DMS153 (cell line): ENCODE results near the gene CCDC142.
A peak's percentile ranks its signal among the peaks of the same experiment; 100 is the strongest.
"Not testable (repeated sequence)": the region's sequence is repeated elsewhere in the genome, so short reads cannot be mapped to it uniquely, and the experiment has no call there.

Experiments used
- DNase-seq: peaks from one replicate; lab custom pipeline; 2025; lab: John Stamatoyannopoulos, UW

CCDC142 gene

DNA sequence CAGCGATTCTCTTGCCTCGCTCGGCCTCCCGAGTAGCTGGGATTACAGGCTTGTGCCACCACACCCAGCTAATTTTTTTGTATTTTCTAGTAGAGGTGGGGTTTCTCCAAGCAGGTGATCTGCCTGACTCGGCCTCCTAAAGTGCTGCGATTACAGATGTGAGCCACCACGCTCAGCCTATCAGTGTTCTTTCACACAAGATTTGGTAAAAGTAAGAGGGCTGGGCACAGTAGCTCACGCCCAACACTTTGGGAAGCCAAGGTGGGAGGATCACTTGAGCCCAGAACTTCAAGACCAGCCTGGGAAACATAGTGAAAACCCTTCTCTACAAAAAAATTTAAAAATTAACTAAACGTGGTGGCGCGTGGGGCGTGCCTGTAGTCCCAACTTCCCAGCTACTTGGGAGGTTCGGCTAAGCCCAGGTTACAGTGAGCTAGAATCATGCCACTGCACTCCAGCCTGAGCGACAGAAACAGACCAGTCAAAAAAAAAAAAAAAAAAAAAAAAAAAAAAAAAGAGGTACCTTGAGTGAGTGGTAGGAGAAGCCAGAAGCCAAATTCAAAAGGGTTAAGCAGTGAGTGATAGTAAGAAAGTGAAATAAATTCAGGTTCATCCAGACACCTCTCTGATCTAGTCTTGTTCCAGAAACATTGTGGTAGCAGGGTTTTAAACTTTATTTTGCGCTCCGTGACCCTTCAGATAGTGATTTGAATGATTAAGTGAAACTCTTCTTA lies 11.3 kb downstream of the CCDC142 start:
- DNase-seq = no peak

DNA sequence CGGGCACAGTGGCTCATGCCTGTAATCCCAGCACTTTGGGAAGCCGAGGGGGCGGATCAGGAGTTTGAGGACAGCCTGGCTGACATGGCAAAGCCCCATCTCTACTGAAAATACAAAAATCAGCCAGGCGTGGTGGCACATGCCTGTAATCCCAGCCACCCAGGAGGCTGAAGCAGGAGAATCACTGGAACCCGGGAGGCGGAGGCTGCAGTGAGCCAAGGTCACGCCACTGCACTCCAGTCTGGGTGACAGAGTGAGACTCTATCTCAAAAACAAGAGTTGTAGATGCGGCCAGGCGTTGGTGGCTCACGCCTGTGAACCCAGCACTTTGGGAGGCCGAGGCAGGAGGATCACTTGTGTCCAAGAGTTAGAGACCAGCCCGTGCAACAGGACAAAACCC lies 12.1 kb downstream of the CCDC142 start:
- DNase-seq = not testable (repeated sequence)

DNA sequence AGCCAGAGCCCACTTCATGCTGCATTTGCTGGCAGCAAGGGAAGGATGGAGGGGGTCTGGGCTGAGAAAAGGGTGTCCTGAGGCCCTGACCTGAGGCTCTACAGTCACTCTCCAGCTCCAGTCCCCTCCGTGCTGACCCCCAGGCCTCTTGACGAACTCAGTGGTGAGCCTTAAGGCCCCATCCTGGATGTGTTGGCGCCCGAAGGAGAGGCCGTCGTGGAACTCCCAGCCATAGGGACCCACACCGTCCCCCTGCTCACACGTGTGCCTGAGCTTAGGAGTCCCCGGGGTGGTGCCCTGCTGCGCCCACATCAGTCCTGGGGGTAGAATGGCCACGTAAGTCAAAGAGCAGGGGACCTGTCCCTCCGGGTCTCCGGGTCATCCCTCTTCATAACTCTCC lies 18.4 kb downstream of the CCDC142 start:
- DNase-seq = no peak

DNA sequence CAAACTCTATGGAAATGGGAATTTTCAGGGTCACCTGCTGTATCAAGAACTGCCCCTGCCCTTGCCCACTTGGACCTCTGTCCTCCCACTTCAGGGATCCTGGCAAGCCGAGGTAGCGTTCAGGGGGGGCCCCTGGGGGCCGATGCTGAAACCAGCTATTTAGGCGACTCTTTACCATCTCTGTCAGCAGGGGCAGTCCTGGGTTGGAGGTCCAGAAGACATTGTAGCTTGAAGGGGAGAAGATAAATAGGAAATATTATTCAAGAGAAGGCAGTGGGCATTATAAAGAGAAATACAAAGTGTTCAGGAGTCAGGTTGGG lies 20.1 kb downstream of the CCDC142 start:
- DNase-seq = no peak

DNA sequence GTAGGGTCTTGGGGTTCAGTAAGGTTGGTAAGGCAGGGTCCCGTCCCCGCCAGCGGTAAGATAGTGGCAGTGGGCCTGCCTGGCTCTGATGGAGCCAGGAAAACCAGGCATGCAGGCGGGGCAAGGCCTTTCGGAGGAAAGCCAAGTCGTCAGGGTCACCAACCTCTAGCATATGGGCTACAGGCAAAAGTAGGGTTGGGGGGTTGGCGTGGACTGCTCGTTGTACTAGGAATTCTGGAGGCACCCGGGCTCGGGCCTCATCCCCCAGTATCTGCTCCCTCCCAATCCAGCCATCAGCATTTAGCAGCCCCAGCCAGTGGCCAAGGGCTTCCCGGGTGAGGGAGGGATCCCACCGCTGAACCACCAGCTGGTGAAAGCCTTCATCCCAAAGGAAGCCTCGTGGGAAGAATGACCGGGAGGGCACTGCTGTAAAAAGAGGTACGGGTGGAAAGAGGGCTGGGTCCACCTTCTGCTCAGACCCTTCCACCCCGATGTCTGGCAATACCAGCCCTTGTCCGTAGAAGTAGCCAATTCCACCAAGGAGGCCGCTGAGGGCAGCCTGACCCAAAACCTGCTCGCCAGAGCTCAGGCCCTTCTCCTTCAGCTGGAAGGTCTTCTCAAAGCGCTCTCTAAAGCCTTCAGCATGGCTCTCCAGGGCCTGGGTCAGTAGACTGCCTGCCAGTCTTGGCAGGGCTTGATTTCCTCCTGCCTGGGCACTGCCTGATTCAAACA lies 20.6 kb downstream of the CCDC142 start:
- no peak for DNase-seq

DNA sequence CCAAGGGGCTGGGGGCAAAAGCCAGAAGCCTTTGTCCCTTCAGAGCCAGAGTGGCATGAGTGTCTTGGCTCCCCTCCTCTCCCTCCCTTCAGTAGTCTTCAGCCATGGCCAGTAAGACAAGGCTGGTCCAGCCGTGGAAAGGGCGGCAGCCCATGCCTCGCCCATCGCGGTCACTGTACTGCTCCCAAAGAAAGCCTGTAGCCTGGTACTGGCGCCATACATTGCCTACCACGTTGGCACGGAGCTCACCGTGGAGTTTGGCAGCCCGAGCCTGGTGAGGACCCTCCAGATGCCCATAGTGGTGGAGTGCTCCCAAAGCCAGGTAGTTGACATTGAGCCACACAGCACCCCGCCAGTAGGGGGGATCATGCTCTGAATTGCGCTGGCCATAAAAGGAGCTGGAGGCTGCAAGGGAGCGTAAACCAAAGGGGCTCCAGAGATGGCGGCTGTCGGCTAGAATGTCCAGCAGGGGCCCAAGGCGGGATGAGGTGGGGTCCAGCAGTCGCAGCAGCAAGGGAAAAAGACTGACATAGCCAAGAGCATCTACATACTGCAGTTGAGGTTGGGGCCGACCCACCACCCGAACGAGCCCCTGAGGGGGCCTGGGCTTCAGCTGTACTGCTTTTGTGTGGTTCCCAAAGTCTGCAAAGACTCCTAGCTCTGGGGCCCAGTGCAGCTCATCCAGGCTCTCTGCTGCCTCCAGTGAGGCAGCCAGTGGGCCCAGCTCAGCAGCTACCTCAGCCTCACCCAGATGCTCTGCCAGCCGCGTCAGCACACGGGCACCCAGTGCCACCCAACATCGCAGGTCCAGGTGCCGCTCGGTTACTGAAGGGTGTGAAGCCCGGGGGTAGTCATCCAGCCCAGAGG lies 21.4 kb downstream of the CCDC142 start:
- DNase-seq = no peak

DNA sequence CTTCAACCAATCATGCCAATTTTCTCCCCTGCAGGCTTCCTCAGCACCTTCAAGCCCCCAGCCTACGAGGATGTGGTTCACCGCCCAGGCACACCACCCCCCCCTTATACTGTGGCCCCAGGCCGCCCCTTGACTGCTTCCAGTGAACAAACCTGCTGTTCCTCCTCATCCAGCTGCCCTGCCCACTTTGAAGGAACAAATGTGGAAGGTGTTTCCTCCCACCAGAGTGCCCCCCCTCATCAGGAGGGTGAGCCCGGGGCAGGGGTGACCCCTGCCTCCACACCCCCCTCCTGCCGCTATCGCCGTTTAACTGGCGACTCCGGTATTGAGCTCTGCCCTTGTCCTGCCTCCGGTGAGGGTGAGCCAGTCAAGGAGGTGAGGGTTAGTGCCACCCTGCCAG lies 22.6 kb downstream of the CCDC142 start:
- not testable (repeated sequence) for DNase-seq

DNA sequence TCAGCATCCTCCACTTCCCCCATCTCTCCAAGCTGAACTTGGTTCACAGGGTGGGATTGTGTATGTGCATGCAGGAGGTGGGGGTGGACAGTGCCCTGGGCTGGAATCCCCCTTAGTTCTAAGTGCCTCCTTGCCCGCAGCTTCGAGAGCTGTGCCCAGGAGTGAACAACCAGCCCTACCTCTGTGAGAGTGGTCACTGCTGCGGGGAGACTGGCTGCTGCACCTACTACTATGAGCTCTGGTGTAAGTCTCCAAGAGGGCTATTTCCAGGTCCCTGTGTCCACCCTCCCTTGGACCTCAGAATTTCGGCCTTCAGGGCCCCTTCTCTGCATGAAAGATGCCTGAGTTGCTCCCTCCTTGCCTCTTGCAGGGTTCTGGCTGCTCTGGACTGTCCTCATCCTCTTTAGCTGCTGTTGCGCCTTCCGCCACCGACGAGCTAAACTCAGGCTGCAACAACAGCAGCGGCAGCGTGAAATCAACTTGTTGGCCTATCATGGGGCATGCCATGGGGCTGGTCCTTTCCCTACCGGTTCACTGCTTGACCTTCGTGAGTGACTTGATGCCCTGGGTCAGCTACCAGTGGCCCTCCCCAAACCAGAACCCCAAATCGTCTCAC lies 23.2 kb downstream of the CCDC142 start:
- DNase-seq = not testable (repeated sequence)

DNA sequence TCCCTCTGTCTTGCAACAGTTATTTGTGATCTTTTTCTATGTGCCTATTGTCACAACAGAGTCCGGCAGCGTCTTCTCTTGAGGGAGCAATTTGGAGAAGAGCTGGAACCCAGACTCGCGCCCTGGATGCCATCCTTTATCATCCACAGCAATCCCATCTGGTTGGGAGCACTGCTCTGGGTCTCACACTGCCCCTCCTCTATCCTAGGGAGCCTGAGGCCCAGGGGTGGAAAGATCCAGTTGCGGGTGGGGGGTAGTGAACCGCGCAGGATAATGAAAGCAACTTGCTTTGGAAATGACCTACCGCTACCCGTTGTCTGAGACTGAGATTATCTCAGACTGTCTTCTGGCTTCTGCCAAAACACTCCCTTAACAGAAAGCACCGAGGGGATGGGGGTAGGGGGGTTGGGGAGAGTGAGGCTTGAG lies 23.8 kb downstream of the CCDC142 start:
- DNase-seq = no peak

DNA sequence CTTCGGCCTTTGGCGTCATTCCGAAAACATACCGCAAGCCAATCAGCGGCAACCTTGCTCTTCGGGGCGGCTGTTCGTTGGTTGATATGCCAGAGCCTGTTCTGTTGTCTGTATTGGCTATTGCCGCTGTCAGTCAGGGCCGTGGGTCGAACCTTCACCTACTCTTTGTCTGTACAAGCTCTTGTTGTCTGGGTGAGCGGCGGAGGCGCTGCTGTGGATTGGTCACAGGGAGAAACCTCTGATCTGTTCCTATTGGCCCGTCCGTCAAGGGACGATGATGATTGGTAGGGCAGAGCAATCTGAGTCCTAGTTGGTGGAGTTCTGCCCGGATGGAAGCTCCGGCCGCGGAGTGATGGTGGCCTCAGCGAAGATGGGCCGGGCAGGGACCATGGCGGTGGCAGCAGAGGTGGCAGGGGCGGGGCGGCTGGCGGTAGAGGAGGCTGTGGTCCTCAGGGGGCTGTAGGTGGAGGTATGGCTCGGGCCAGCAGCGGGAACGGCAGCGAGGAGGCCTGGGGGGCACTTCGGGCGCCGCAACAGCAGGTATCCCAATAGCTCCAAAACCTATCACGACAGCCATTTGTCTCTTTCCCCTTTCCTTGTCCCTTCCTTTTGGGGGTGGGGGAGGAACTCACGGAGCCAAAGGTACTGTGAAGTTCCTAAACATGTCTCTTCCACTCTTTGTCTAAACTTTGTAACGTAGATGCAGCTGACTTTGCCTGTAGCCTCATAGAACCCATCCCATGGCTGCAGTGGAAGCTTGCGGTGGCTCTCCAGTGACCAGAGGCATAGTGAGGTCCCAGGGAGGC lies 24.5 kb downstream of the CCDC142 start, which contains the start of gene WBP1:
Gene WBP1 (plus strand): TSS at position 307 of the 806 bp plus-strand sequence. CDS start 165 bp downstream, at position 472.
- peak; percentile 100 for DNase-seq

DNA sequence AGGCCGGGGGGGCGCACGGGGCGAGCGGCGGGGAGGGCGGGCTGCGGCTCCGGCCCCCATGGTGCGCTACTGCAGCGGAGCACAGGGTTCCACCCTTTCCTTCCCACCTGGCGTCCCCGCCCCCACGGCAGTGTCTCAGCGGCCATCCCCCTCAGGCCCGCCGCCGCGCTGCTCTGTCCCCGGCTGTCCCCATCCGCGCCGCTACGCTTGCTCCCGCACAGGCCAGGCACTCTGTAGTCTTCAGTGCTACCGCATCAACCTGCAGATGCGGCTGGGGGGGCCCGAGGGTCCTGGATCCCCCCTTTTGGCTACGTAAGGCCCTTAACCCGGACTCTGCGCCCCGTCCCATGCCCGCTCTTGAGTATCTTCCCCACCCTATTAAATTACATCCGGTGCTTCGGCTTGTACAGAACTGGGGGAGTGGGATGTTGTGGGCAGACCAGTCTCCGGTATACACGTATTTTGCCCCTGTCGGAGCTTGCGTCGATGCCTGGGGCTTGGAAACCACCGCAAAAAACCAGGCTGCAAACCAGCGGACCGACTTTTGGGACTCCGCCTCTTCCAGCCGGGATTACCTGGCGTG lies 25.2 kb downstream of the CCDC142 start:
- peak; percentile 48 for DNase-seq

DNA sequence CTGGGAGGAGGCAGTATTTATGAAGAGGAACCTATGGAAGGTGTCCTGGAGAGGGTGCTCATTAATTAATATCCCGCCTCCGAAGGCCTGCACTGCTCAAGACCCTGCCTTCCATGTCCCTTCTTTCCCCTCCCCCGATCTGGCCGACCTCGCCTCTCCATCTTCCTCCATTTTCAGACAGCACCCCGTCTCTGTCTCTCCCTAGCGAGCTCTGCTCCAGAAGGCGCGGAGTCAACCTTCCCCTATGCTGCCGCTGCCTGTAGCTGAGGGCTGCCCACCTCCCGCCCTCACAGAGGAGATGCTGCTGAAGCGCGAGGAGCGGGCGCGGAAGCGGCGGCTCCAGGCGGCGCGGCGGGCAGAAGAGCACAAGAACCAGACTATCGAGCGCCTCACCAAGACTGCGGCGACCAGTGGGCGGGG lies 25.7 kb downstream of the CCDC142 start:
- DNase-seq = no peak

DNA sequence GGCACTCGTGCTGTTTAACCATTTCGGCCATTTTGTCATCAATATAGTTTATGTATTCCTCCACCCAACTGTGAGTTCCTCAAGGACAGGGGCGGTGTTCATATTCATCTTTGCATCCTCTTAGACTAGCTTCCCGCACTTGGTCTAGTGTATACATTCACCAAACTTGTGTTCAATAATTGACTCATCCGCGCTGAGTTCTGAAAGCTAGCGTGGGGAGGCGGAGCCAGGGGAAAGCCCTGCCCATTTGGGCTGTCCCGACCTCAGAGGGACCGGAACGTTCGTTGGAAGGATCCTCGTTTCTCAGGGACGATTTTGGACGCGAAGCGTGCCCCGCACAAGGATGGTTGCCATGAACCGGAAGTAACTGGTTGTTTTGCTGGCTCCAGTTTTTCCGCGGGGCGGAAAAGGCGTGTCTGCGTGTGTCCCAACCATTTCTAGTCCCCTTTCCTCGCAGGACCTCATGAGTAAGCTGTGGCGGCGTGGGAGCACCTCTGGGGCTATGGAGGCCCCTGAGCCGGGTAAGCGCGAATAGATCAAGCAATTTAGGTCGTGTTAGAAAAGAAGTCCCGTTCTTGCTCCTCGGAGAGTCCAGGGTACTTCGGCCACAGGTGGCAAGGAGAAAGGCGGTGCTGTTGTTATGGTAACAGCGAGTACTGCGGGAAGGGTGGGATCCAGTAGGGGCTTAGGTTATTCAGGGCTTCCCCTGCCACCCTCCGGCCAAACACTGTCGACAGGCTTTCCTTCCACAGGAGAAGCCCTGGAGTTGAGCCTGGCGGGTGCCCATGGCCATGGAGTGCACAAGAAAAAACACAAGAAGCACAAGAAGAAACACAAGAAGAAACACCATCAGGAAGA lies 27.9 kb downstream of the CCDC142 start, which contains the start of gene INO80B:
Gene INO80B (plus strand): TSS at position 434 of the 858 bp plus-strand sequence. CDS start 30 bp downstream, at position 464.
- peak; percentile 93 for DNase-seq

DNA sequence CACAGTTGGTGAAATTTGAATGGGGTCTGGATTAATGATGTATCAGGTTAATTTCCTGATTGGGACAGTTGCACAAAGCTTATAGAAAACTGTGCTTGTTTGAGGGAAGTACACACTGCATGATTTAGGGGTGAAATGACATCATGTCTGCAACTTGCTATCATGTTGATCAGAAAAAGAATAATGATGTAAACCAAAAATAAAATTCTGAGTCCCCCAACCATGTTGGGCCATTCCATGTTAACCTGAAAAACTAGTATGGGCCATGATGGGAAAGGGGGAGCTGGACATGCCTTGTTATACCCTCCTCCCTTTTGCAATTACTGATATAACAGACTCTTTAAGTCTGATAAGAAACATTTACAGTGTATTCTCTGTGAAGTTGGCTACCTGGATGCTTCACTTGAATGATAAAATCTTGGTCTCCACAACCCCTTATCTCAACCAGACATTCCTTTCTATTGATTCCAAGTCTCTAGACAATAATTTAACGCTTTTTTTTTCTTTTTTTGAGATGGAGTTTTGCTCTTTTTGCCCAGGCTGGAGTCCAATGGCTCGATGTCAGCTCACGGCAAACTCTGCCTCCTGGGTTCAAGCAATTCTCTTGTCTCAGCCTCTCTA lies 32.1 kb downstream of the CCDC142 start:
- no peak for DNase-seq

DNA sequence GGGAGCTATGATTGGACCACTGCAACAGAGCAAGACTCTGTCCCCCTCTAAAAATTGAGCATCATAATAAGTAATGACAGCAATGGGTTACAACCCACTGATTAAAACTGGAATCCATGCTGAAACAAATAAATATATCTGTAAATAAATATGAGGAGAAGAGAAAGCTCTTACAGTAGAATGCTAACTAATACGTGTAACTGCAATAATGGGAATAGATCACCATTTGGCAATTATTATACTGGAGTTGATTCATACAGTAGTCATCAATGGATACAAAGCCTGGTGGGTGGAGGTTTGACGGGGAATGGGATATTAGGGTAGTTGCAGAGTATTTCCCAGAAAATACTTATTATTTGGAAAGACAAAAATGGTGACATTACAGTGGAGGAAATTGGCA lies 34.0 kb downstream of the CCDC142 start:
- no peak for DNase-seq

DNA sequence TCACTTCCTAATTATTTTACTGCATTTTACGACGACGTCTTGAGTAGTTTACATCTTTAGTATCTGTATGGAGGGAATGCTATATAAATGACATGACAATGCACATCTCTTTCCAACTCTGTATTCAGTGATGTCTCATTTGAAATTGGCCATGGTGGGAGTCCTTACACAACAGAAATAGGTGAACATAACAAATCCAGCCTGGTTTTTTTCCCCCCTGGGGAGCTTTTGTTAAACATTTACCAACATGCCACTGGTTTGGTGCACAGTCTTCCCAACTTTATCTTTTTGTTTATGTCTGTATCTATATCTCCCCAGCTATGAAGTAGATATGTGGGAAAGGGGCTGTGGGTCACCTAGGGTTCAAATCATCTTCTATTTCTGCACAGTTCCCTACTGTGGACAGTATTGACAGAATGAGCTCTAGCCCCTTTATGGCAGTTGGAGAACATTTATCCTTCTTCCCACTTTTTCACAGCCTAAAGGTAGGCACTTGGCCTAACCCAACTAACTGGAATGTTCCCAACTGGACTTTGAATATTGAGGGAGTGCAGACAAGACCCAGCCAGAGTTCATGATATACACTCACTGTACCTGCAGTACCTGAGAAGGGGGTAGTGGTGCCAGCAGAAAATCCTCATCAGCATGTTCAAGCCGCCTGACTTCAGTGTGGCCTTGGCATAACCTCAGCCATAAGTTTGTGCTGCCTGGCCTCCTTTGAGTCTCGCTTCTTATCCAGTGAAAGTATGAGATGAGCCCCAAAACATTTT lies 35.4 kb downstream of the CCDC142 start:
- DNase-seq = no peak

DNA sequence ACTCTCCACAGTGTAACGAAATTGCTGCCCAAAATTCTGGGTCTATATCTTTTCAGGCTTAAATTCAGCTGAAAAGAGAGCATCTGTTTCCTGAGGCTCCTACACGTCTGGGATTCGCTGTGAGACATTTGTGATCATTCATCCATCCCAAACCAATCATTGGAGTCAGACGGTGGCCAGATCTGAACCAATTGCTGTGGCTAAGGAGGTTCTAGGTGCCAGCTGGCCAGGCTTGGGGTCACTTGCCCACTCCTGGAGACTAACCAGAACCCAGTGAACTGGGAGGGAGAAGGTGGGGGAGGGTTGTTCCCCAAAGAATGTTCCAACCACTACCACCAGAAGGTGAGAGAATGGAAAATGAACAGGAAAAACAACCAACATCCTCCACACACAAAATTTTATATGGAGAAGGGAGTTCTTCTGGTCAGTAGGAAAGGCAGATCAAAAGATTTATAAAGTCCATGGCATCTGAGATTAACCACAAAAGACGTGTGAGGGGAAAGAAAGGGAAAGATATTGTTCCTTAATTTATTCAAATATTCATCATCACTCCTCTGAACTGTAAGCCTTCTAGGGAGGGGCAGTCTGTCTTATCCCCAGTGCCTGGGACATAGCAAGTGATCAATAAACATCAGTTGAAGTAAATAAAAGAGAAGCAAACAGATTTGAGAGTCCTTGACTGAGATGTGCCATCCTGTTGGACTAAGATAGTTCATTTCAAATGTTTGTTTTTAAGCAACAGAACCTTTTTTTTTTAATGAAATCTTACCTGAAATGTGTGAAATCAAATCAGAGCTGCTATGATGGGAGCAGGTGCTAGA lies 38.1 kb downstream of the CCDC142 start:
- no peak for DNase-seq
